Gastrocnemius medialis (tissue), 4 donors: Measurements from ENCODE around the gene SOAT2.

Experiments used
- POLR2A ChIP-seq, 2 donors: fragments of 450-650 bp; IDR thresholded peaks; one replicate each; pipeline ENCODE4 v1.6.1; 2017; ENCODE audit warnings: antibody characterized with exemption in 2 of 2, mild to moderate bottlenecking in 2 of 2, moderate library complexity in 2 of 2
- TF ChIP-seq, protein P1 (sequence below), 5 experiments: fragments of 450-650 bp in 3 of 5; fragments of 200-600 bp in 2 of 5; sonication (generic) in 2 of 5; IDR thresholded peaks in 4 of 5; conservative IDR thresholded peaks in 1 of 5; 1 replicate in 4 of 5; 2 replicates in 1 of 5; pipeline ENCODE4 v1.5.1; 2016 to 2019; ENCODE audit warnings: antibody characterized with exemption in 5 of 5, mild to moderate bottlenecking in 3 of 5, moderate library complexity in 3 of 5

- TF ChIP-seq POLR2A (IDR thresholded peaks at IDR 0.05): no peak
- TF ChIP-seq, protein P1, sequence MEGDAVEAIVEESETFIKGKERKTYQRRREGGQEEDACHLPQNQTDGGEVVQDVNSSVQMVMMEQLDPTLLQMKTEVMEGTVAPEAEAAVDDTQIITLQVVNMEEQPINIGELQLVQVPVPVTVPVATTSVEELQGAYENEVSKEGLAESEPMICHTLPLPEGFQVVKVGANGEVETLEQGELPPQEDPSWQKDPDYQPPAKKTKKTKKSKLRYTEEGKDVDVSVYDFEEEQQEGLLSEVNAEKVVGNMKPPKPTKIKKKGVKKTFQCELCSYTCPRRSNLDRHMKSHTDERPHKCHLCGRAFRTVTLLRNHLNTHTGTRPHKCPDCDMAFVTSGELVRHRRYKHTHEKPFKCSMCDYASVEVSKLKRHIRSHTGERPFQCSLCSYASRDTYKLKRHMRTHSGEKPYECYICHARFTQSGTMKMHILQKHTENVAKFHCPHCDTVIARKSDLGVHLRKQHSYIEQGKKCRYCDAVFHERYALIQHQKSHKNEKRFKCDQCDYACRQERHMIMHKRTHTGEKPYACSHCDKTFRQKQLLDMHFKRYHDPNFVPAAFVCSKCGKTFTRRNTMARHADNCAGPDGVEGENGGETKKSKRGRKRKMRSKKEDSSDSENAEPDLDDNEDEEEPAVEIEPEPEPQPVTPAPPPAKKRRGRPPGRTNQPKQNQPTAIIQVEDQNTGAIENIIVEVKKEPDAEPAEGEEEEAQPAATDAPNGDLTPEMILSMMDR (IDR thresholded peaks at IDR 0.05 in 4 of 5, conservative IDR thresholded peaks at IDR 0.05 in 1 of 5): no peak
Measured at GRCh38 chr12:53098354-53098981, 4.8 kb upstream of the SOAT2 start.
